Peyer's patch (tissue), 4 donors: ENCODE data around the gene AMHR2.

Source experiments
- POLR2A ChIP-seq, 2 donors: fragments of 450-650 bp; IDR thresholded peaks; one replicate each; pipeline ENCODE4 v1.5.1; 2017; ENCODE audit warnings: antibody characterized with exemption in 2 of 2, mild to moderate bottlenecking in 2 of 2, moderate library complexity in 2 of 2
- TF ChIP-seq, protein P1 (sequence below), 6 experiments: fragments of 450-650 bp in 4 of 6; fragments of 200-600 bp in 2 of 6; sonication (generic) in 1 of 6; IDR thresholded peaks; one replicate each; pipeline ENCODE4 v1.5.1; 2017 to 2019; ENCODE audit warnings: antibody characterized with exemption in 6 of 6, mild to moderate bottlenecking in 3 of 6, moderate library complexity in 1 of 6

GRCh38 chr12:53480491-53481442 lies 57.1 kb downstream of the AMHR2 start:
- TF ChIP-seq, protein P1, sequence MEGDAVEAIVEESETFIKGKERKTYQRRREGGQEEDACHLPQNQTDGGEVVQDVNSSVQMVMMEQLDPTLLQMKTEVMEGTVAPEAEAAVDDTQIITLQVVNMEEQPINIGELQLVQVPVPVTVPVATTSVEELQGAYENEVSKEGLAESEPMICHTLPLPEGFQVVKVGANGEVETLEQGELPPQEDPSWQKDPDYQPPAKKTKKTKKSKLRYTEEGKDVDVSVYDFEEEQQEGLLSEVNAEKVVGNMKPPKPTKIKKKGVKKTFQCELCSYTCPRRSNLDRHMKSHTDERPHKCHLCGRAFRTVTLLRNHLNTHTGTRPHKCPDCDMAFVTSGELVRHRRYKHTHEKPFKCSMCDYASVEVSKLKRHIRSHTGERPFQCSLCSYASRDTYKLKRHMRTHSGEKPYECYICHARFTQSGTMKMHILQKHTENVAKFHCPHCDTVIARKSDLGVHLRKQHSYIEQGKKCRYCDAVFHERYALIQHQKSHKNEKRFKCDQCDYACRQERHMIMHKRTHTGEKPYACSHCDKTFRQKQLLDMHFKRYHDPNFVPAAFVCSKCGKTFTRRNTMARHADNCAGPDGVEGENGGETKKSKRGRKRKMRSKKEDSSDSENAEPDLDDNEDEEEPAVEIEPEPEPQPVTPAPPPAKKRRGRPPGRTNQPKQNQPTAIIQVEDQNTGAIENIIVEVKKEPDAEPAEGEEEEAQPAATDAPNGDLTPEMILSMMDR (IDR thresholded peaks at IDR 0.05) = no peak
- no peak for TF ChIP-seq POLR2A (IDR thresholded peaks at IDR 0.05)
